COR-L47 (cell line): ENCODE data around the gene SCAMP4.
A peak's percentile ranks its signal among the peaks of the same experiment; 100 is the strongest.
"Not testable (repeated sequence)": the region's sequence is repeated elsewhere in the genome, so short reads cannot be mapped to it uniquely, and the experiment has no call there.

Experiments used
- DNase-seq: peaks from one replicate; lab custom pipeline; 2025; lab: John Stamatoyannopoulos, UW

Gene SCAMP4

GRCh38 chr19:1866693-1867348 is 38.4 kb upstream of the SCAMP4 start:
- DNase-seq, result no peak

DNA sequence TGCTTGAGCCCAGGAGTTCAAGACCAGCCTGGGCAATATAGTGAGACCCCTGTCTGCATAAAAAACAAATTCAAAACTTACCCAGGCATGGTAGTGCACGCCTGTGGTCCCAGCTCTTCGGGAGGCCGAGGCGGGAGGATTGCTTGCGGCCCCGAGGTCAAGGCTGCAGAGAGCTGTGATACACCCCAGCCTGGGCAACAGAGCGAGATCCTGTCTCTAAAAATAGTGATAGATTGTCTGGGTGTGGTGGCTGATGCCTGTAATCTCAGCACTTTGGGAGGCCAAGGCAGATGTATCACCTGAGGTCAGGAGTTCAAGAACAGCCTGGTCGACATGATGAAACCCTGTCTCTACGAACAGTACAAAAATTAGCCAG is 37.9 kb upstream of the SCAMP4 start:
- DNase-seq, result no peak

DNA sequence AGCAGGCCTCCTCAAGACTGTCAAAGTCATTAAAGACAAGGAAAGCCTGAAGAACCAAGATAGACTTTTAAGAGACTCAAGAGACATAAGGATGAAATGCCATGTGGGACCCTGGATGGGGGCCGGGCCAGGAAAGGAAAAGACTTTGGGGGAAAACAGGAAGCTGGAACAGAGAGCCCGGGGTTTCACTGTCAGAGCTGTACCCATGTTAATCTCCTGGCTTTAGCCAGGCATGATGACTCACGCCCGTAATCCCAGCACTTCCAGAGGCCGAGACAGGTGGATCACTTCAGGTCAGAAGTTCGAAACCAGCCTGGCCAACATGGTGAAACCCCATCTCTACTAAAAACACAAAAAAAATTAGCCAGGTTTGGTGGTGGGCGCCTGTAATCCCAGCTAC is 36.2 kb upstream of the SCAMP4 start:
- DNase-seq, result no peak

GRCh38 chr19:1871140-1871597 is 34.0 kb upstream of the SCAMP4 start:
- no peak for DNase-seq

GRCh38 chr19:1871630-1872029 is 33.6 kb upstream of the SCAMP4 start:
- no peak for DNase-seq

DNA sequence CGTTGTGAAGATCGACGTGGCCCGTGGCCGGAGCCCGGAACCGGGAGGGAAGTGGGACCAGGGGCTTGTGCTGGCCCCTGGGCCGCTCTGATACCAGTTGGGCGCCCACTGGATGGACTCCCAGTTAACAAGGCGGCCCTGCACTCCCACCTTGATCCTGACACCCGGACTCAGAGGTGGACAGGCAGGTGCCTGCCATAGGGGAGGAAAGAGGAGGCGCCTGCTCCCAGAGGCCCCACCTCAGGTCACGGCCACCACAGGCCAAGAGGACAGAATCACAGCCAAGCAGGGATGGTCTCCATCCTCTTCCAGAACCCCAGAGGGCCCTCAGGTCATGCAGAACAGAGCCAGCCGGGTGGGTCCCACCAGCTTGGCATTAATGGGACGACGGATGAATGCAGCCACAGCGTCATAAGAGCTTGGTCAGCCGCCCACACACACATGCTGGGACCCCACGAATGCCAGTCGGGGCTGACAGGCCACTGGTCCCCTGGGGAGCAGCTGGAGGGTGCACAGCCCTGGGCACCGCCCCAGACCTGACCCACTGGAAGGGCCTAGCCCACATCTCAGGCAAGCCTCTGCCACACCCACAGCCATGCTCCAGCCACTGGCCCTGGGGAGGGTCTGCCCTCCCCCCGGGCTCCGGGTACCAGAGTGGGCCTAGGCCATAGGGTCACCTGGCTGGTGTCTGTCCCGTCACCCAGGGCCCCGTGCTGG is 32.2 kb upstream of the SCAMP4 start:
- no peak for DNase-seq

GRCh38 chr19:1873524-1874473 is 31.4 kb upstream of the SCAMP4 start:
- DNase-seq, result no peak

DNA sequence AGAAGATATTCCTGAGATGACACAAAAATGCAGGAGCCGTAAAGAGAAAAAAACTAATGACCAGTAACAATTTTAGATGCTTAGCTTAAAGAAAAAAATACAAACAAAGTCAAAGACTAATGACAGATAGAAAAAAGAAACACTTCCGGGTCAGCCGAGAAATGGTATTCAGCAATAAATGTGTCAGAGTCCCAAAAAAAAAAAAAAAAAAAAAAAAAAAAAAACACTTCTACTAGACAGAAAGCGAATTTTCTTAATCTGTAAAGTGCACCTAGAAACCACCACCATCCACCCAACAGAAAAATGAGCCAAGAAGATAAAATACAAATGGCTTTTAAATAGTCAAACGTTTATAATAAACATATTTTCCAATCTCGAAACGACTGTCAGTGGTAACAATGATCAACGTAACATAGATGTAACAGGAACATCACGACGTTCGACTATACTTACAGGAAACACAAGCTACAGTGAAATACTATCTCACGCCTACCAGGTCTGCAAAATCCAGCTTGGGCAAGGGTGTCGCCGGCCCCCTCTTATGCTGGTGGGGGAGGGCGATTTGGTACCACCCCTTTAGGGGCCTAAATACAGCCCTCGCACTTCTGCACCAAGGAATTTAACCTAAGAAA is 30.5 kb upstream of the SCAMP4 start:
- DNase-seq, result no peak

GRCh38 chr19:1875265-1875645 is 29.9 kb upstream of the SCAMP4 start:
- not testable (repeated sequence) for DNase-seq

DNA sequence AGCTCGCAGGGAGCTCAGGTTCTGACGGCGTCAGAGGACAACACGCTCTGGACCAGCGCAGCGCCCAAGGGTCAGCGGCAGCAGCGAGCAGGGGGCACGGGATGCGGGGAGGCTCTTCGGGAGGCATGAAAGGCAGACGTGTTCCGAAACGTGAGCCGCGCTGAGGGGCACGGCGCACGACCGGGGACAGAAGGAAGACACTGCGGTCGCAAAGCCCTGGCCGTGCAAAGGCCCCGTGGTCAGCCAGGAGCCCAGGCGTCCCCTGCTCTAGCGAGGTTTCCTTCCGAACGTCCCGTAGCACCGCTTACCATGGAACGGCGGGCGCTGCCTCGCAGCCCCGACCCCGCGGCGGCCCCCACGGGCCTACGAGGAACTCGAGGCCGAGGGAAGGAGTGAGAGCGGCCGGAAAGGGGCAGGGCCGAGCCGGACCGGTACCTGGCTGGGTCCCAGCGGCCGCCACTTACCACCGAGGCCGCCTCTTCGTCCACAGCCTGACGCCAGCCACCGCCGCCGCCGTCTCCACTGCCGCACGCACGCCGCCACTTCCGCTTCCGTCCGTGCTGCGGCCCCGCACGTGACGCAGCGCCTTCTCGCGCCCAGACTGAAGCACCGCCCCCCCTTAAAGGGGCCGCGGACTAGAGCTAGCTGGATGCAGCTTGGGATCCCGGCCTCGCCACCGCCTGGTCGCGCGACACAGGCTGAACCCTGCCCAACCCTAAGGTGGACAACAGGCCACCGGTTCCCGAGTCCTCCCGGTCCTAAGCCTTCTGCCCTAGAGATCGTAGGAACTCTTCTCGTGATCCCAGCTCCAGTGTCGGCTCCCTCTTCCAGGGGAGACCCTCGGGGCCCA is 29.3 kb upstream of the SCAMP4 start:
- DNase-seq, result peak; percentile 86

GRCh38 chr19:1876496-1877279 is 28.5 kb upstream of the SCAMP4 start:
- DNase-seq, result not testable (repeated sequence)

DNA sequence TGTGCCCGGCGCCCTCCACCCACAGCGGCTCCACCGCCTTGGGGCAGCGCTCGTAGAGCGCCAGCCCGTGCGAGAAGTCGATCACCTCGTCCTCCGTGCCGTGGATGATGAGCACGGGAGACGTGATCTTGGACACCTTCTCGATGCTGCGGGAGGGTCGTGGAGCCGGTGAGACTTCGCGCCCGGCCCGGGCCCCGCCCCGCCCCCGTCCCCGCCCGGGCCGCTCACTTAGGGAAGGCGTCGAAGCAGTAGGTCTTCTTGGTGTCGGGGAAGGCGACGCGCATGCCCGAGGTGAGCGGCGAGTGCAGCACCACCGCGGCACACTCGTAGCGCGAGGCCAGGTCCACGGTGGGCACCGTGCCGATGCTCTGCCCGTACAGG is 27.9 kb upstream of the SCAMP4 start:
- not testable (repeated sequence) for DNase-seq

GRCh38 chr19:1878583-1878982 is 26.6 kb upstream of the SCAMP4 start:
- not testable (repeated sequence) for DNase-seq

DNA sequence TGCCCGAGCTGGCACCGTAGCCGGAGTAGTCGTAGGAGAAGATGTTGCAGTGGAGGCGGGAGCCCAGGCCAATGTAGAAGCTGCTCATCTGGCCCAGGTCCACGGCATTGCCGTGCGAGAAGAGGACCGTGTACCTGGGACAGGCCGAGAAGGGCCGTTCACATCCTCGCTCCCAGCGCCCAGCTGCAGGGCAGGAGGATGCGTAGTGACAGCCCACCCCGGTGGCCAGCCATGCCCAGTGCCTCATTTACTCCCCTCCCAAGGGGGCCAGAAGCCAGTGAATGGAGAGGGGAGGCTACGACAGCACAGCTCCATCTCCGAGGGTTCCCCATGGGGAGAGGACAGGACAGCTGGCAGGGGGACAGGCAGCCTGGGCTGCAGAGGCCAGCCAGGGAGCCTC is 25.2 kb upstream of the SCAMP4 start:
- DNase-seq, result not testable (repeated sequence)

GRCh38 chr19:1880611-1881392 is 24.4 kb upstream of the SCAMP4 start:
- DNase-seq, result no peak

DNA sequence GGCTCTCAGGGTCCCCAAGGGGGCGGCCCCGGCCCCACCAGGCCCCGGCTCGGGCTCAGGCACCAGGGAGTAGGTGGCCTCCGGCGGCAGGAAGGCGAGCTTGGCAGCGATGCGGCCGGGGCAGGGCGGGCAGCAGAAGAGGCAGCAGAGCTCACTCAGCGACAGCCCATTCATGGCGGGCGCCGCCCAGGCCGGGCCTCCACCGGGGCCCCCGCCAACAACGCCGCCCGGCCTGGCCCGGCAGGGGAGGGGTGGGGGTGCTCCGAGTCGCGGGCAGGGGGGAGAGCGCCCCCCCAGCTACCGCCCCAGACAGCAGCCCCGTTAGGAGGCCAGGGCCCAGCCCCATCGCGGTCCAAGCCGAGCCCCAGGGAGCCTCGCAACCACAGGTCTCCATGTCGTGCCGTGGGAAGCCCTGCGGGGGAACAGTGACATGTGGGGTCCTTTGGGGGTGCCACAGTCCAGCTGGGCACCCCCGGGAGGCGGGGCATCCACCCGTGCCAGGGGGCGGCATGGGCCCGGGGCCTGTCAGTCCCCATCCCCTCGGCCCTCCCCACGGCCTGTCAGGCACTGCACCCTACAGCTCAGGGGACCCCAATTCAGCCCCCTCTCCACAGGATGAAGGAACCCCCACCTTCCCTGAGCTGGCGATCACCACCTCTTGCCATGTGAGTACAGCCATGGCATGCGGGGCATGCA is 23.7 kb upstream of the SCAMP4 start:
- not testable (repeated sequence) for DNase-seq

GRCh38 chr19:1882089-1882785 is 23.0 kb upstream of the SCAMP4 start:
- DNase-seq, result no peak
